CD4-positive, alpha-beta T cell treated with Interleukin-17A for 4 hours (primary cell): Measurements from ENCODE around the gene PSME1.

Source experiments
- DNase-seq: peaks from one replicate; pipeline ENCODE4 v3.0.0-alpha.2; 2020; ENCODE audit warnings: mixed read lengths

Gene PSME1

GRCh38 chr14:24135834-24136683, at the start of gene PSME1:
Gene PSME1, plus strand, starts transcription at chr14:24136194. Its CDS starts 69 bp downstream, at chr14:24136263.
- DNase-seq, result peak; percentile 96

- DNase-seq, result no peak
Observed at GRCh38 chr14:24087004-24087403, 49.0 kb upstream of the PSME1 start.

GRCh38 chr14:24088095-24088494, 47.9 kb upstream of the PSME1 start:
- DNase-seq, result no peak

- no peak for DNase-seq
Observed at GRCh38 chr14:24089890-24090289, 46.1 kb upstream of the PSME1 start.

GRCh38 chr14:24092110-24092504, 43.9 kb upstream of the PSME1 start:
- no peak for DNase-seq

- DNase-seq, result no peak
Observed at GRCh38 chr14:24092505-24093206, 43.3 kb upstream of the PSME1 start.

GRCh38 chr14:24093207-24093900, 42.6 kb upstream of the PSME1 start:
- DNase-seq, result no peak

GRCh38 chr14:24093901-24094840, 41.8 kb upstream of the PSME1 start, which contains the start of gene PCK2:
Gene PCK2, plus strand, starts transcription at chr14:24094311. Its CDS starts 95 bp downstream, at chr14:24094406.
- peak; percentile 81 for DNase-seq

- DNase-seq, result peak; percentile 28
Observed at GRCh38 chr14:24094841-24095270, 41.1 kb upstream of the PSME1 start.

- DNase-seq, result peak; percentile 33
Observed at GRCh38 chr14:24095271-24096068, 40.5 kb upstream of the PSME1 start.

- DNase-seq, result no peak
Observed at GRCh38 chr14:24096545-24097181, 39.3 kb upstream of the PSME1 start.

- DNase-seq, result no peak
Observed at GRCh38 chr14:24098229-24098926, 37.6 kb upstream of the PSME1 start.

GRCh38 chr14:24098927-24099813, 36.8 kb upstream of the PSME1 start:
- DNase-seq, result no peak

GRCh38 chr14:24100197-24100981, 35.6 kb upstream of the PSME1 start:
- DNase-seq, result no peak

- DNase-seq, result no peak
Observed at GRCh38 chr14:24100982-24101494, 35.0 kb upstream of the PSME1 start.

GRCh38 chr14:24102357-24103048, 33.5 kb upstream of the PSME1 start:
- no peak for DNase-seq

GRCh38 chr14:24103451-24103850, 32.5 kb upstream of the PSME1 start:
- DNase-seq, result no peak
